ENCODE results near the gene RAB36.

GRCh38 chr22:23190526-23190925 is 45.2 kb downstream of the RAB36 start:
- TF ChIP-seq PKNOX1 (IDR thresholded peaks at IDR 0.05), result no peak
- TF ChIP-seq CTBP1 (IDR thresholded peaks at IDR 0.05; ENCODE audit: borderline replicate concordance), result no peak
- no peak for TF ChIP-seq ARNT (IDR thresholded peaks at IDR 0.05)
- no peak for TF ChIP-seq SUZ12 (IDR thresholded peaks at IDR 0.05)
